H9 (cell line): ENCODE measurements around the gene MAGOH. TPM values are rescaled to one million over a fixed set of nuclear protein-coding genes. Genes with fewer than 3 reads are reported as not detected.

Experiments used
- DNase-seq: peaks from one replicate; pipeline ENCODE4 v3.0.0-alpha.2; 2017
- H2AFZ ChIP-seq: one replicate; pipeline ENCODE4 v1.6.1; 2013; ENCODE audit warnings: mild to moderate bottlenecking, low read length, control low read depth, moderate library complexity
- H2AK5ac ChIP-seq: 2 replicates; pipeline ENCODE4 v1.6.1; 2013; ENCODE audit warnings: low read length, control low read depth, mixed read lengths; ENCODE audit not compliant: insufficient read length
- H2BK120ac ChIP-seq: one replicate; pipeline ENCODE4 v1.6.1; 2013; ENCODE audit warnings: low read depth, mild to moderate bottlenecking, low read length, control low read depth, inconsistent platforms; ENCODE audit not compliant: poor library complexity, severe bottlenecking
- H2BK12ac ChIP-seq: 2 replicates; pipeline ENCODE4 v1.6.1; 2013; ENCODE audit warnings: low read length, control low read depth, mixed read lengths, low read depth; ENCODE audit not compliant: insufficient read length
- H2BK15ac ChIP-seq: 2 replicates; pipeline ENCODE4 v1.6.1; 2013; ENCODE audit warnings: low read depth, low read length, control low read depth
- H2BK20ac ChIP-seq: one replicate; pipeline ENCODE4 v1.6.1; 2013; ENCODE audit warnings: low read depth, mild to moderate bottlenecking, low read length, control low read depth, inconsistent platforms; ENCODE audit not compliant: poor library complexity, severe bottlenecking
- H2BK5ac ChIP-seq: 2 replicates; pipeline ENCODE4 v1.6.1; 2013; ENCODE audit warnings: low read length, control low read depth, mixed read lengths; ENCODE audit not compliant: insufficient read length
- H3K14ac ChIP-seq: 2 replicates; pipeline ENCODE4 v1.6.1; 2013; ENCODE audit warnings: low read length, control low read depth; ENCODE audit not compliant: insufficient read depth
- H3K18ac ChIP-seq: 2 replicates; pipeline ENCODE4 v1.6.1; 2013; ENCODE audit warnings: low read depth, mild to moderate bottlenecking, mixed read lengths, low read length, control low read depth; ENCODE audit not compliant: insufficient read length
- H3K23ac ChIP-seq: 2 replicates; pipeline ENCODE4 v1.6.1; 2013; ENCODE audit warnings: low read length, control low read depth, mixed read lengths, low read depth; ENCODE audit not compliant: insufficient read length
- H3K23me2 ChIP-seq: 2 replicates; pipeline ENCODE4 v1.6.1; 2013; ENCODE audit warnings: low read depth, mild to moderate bottlenecking, mixed read lengths, low read length, control low read depth; ENCODE audit not compliant: insufficient read length, poor library complexity, severe bottlenecking
- H3K27ac ChIP-seq: 2 replicates; pipeline ENCODE4 v1.5.1; 2013; ENCODE audit warnings: low read length, control low read depth, mixed read lengths, low read depth; ENCODE audit not compliant: insufficient read length
- H3K27me3 ChIP-seq: 2 replicates; pipeline ENCODE4 v1.6.1; 2013; ENCODE audit warnings: low read length, control low read depth, inconsistent platforms; ENCODE audit not compliant: insufficient read depth
- H3K4ac ChIP-seq: 2 replicates; pipeline ENCODE4 v1.6.1; 2013; ENCODE audit warnings: low read depth, mild to moderate bottlenecking, control low read depth, inconsistent platforms, low read length, moderate library complexity
- H3K4me1 ChIP-seq: 2 replicates; pipeline ENCODE4 v1.6.1; 2013; ENCODE audit warnings: low read length, control low read depth, inconsistent platforms; ENCODE audit not compliant: insufficient read depth
- H3K4me2 ChIP-seq: 2 replicates; pipeline ENCODE4 v1.6.1; 2013; ENCODE audit warnings: low read length, control low read depth, mixed read lengths; ENCODE audit not compliant: insufficient read length, insufficient read depth
- H3K56ac ChIP-seq: 2 replicates; pipeline ENCODE4 v1.6.1; 2013; ENCODE audit warnings: low read depth, mild to moderate bottlenecking, mixed read lengths, low read length, control low read depth; ENCODE audit not compliant: insufficient read length
- H3K79me1 ChIP-seq: 2 replicates; pipeline ENCODE4 v1.6.1; 2013; ENCODE audit warnings: low read depth, mild to moderate bottlenecking, moderate library complexity, low read length, control low read depth, inconsistent platforms; ENCODE audit not compliant: insufficient read depth, poor library complexity, severe bottlenecking
- H3K79me2 ChIP-seq: 2 replicates; pipeline ENCODE4 v1.6.1; 2013; ENCODE audit warnings: low read length, control low read depth, inconsistent platforms; ENCODE audit not compliant: insufficient read depth
- H3K9ac ChIP-seq: 2 replicates; pipeline ENCODE4 v1.6.1; 2013; ENCODE audit warnings: low read length, control low read depth, mixed read lengths; ENCODE audit not compliant: insufficient read length; ENCODE audit errors: extremely low read depth
- H3K9me3 ChIP-seq: one replicate; pipeline ENCODE4 v1.6.1; 2013; ENCODE audit warnings: low read depth, low read length, inconsistent platforms; ENCODE audit not compliant: control insufficient read depth
- H3T11ph ChIP-seq: one replicate; pipeline ENCODE4 v1.6.1; 2013; ENCODE audit warnings: mild to moderate bottlenecking, low read length, control low read depth, inconsistent platforms
- H4K20me1 ChIP-seq: one replicate; pipeline ENCODE4 v1.6.1; 2013; ENCODE audit not compliant: control insufficient read depth, insufficient read length, insufficient read depth
- H4K5ac ChIP-seq: 2 replicates; pipeline ENCODE4 v1.6.1; 2013; ENCODE audit warnings: low read depth, mild to moderate bottlenecking, mixed read lengths, low read length, control low read depth; ENCODE audit not compliant: insufficient read length
- H4K8ac ChIP-seq: replicated peaks from 2 replicates; pipeline ENCODE4 v1.6.1; 2013; ENCODE audit warnings: low read length, control low read depth, mixed read lengths, low read depth; ENCODE audit not compliant: insufficient read length
- H4K91ac ChIP-seq: 2 replicates; pipeline ENCODE4 v1.6.1; 2013; ENCODE audit warnings: low read depth, mild to moderate bottlenecking, moderate library complexity, mixed read lengths, low read length, control low read depth; ENCODE audit not compliant: insufficient read length
- H3K27ac Mint-ChIP-seq, 3 experiments: 2 replicates in 2 of 3; 3 replicates in 1 of 3; pipeline ENCODE4 v1.8.0; 2020 to 2021; ENCODE audit warnings: mixed read lengths in 3 of 3, mild to moderate bottlenecking in 1 of 3, moderate library complexity in 1 of 3
- H3K27me3 Mint-ChIP-seq: 2 replicates; pipeline ENCODE4 v1.8.0; 2021; ENCODE audit warnings: low read depth, mild to moderate bottlenecking, moderate library complexity, mixed read lengths
- H3K36me3 Mint-ChIP-seq, 3 experiments: 2 replicates in 2 of 3; 3 replicates in 1 of 3; pipeline ENCODE4 v1.8.0; 2020 to 2021; ENCODE audit warnings: low read depth in 3 of 3, mixed read lengths in 3 of 3; ENCODE audit not compliant: insufficient read depth in 1 of 3
- H3K4me1 Mint-ChIP-seq, 2 experiments: 2 replicates each; pipeline ENCODE4 v1.8.0; 2020; ENCODE audit warnings: mixed read lengths in 2 of 2
- H3K4me3 Mint-ChIP-seq, 2 experiments: 2 replicates in 1 of 2; 3 replicates in 1 of 2; pipeline ENCODE4 v1.8.0; 2020 to 2021; ENCODE audit warnings: mild to moderate bottlenecking in 2 of 2, mixed read lengths in 2 of 2, moderate library complexity in 1 of 2
- H3K9me3 Mint-ChIP-seq, 2 experiments: 2 replicates in 1 of 2; 3 replicates in 1 of 2; pipeline ENCODE4 v1.8.0; 2020; ENCODE audit warnings: mild to moderate bottlenecking in 2 of 2, mixed read lengths in 2 of 2, moderate library complexity in 1 of 2
- CTCF ChIP-seq: fragments of 200-600 bp; sonication (generic); conservative IDR thresholded peaks from 3 replicates; pipeline ENCODE4 v1.8.0; 2021; ENCODE audit warnings: antibody characterized with exemption, mild to moderate bottlenecking
- whole genome bisulfite sequencing: extraction: QIAGEN DNeasy Blood & Tissue Kit; methylation state at CpG from one replicate; pipeline ENCODE4 v1.1.7; 2013; ENCODE audit warnings: missing lambda C conversion rate, low lambda C conversion rate, mixed read lengths; ENCODE audit not compliant: insufficient read length; ENCODE audit errors: extremely low coverage; 5-methylcytosine and 5-hydroxymethylcytosine counted together
- total RNA-seq: library from RNA; stranded (reverse); gene quantifications from 2 replicates; pipeline ENCODE4 v1.2.1, GENCODE V29; 2021

Gene MAGOH
- total RNA-seq, 1 experiment from 2014 or later = 81.2 TPM

GRCh38 chr1:53244141-53244540 lies 5.8 kb upstream of the MAGOH start:
- no peak overlapping the region for H2AK5ac ChIP-seq
- no peak overlapping the region for H3K4me2 ChIP-seq
- Mint-ChIP-seq H3K27me3 (no peaks in the 10 kb centered on the region; the same call in 1 of the 2 replicates), H3K4me3 (no peak overlapping the region), H3K36me3 (peaks cover 7 to 41% (median 21%) of the 10 kb centered on the region in 3 experiments; a peak in 5 of 7 replicates), H3K4me1 (peaks cover under 1 to 2% of the 10 kb centered on the region in 2 experiments; a peak in 3 of 4 replicates), H3K27ac (0 out of 7 replicates have a peak overlapping the region, but pooled peaks of 1 of the 3 experiments have one; percentile 17), H3K9me3 (no peaks in the 10 kb centered on the region)
- no peaks in the 10 kb centered on the region for H3K79me2 ChIP-seq
- no peak overlapping the region for H4K8ac ChIP-seq
- no peak overlapping the region for H3K23ac ChIP-seq
- no peak overlapping the region for H3K27ac ChIP-seq
- no peak overlapping the region for H3K4ac ChIP-seq
- no peak for TF ChIP-seq CTCF
- no CpG with 5 or more reads among the region's 4 CpGs for WGBS
- no peaks in the 10 kb centered on the region for H3K4me1 ChIP-seq
- H2BK12ac ChIP-seq = no peak overlapping the region
- H3K18ac ChIP-seq = no peak overlapping the region
- H2BK15ac ChIP-seq = no peak overlapping the region
- H2BK20ac ChIP-seq = no peak overlapping the region
- no peak overlapping the region for H3T11ph ChIP-seq
- no peak overlapping the region for H2AFZ ChIP-seq
- no peaks in the 10 kb centered on the region for H3K9me3 ChIP-seq
- H4K5ac ChIP-seq = no peak overlapping the region
- no peak overlapping the region for H4K91ac ChIP-seq
- no peak overlapping the region for H3K56ac ChIP-seq
- H3K14ac ChIP-seq = no peak overlapping the region
- no peak for DNase-seq
- no peak overlapping the region for H3K9ac ChIP-seq
- H3K23me2 ChIP-seq = no peaks in the 10 kb centered on the region
- H3K79me1 ChIP-seq = no peaks in the 10 kb centered on the region
- H3K27me3 ChIP-seq = no peaks in the 10 kb centered on the region
- no peaks in the 10 kb centered on the region for H4K20me1 ChIP-seq
- H2BK5ac ChIP-seq = no peak overlapping the region
- H2BK120ac ChIP-seq = no peak overlapping the region
